Measurements from ENCODE around the gene RCN2.

The RCN2 gene

DNA sequence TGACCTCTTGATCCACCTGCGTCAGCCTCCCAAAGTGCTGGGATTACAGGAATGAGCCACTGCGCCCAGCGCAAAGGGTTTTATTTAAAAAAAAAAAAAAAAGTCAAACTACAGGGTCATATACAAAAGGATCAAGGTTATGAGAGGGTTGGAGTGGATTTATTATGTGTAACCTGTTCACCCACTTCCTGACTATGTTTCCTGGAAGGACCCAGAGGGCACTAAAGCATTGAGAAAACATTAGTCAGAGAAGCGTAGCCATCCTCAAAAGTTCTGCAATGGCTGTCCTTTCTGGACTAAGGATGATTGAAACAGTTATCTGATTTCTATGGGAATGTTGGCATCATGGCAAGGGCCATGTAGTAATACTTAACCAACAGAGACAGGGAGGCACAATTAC, 19.1 kb upstream of the RCN2 start:
- H3K9me3 Mint-ChIP-seq = peaks cover 4% of the 10 kb centered on the region
- H3K4me1 Mint-ChIP-seq = peaks cover 4% of the 10 kb centered on the region
- H3K36me3 Mint-ChIP-seq (ENCODE audit: low read depth) = no peaks in the 10 kb centered on the region
- H3K4me3 Mint-ChIP-seq = no peak overlapping the region
- TF ChIP-seq, protein P1, sequence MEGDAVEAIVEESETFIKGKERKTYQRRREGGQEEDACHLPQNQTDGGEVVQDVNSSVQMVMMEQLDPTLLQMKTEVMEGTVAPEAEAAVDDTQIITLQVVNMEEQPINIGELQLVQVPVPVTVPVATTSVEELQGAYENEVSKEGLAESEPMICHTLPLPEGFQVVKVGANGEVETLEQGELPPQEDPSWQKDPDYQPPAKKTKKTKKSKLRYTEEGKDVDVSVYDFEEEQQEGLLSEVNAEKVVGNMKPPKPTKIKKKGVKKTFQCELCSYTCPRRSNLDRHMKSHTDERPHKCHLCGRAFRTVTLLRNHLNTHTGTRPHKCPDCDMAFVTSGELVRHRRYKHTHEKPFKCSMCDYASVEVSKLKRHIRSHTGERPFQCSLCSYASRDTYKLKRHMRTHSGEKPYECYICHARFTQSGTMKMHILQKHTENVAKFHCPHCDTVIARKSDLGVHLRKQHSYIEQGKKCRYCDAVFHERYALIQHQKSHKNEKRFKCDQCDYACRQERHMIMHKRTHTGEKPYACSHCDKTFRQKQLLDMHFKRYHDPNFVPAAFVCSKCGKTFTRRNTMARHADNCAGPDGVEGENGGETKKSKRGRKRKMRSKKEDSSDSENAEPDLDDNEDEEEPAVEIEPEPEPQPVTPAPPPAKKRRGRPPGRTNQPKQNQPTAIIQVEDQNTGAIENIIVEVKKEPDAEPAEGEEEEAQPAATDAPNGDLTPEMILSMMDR (IDR thresholded peaks at IDR 0.05) = no peak
- DNase-seq = no peak
- peaks cover 24% of the 10 kb centered on the region for H3K27me3 Mint-ChIP-seq (ENCODE audit: low read depth, poor library complexity)
- no peak overlapping the region for H3K27ac Mint-ChIP-seq

DNA sequence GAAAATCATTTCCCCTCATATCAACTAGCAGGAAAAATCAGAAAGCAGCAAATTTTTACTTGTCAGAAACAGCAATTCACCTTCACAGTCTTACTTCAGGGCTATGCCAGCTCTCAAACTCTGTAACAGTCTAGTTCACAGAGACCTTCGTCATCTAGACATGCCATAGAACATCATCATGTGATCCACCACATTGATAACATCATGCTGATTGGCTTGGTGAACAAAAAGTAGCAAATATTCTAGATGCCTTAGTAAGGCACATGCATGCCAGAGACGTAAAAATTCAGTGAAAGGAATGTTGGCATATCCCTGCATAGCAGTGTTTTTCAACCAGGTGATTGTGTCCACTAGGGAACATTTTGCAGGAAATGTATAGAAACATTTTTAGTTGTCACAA, 17.8 kb upstream of the RCN2 start:
- DNase-seq = no peak
- H3K36me3 Mint-ChIP-seq (ENCODE audit: low read depth) = no peaks in the 10 kb centered on the region
- H3K4me3 Mint-ChIP-seq = no peak overlapping the region
- no peak overlapping the region for H3K27ac Mint-ChIP-seq
- TF ChIP-seq, protein P1 (IDR thresholded peaks at IDR 0.05) = no peak
- no peaks in the 10 kb centered on the region for H3K4me1 Mint-ChIP-seq
- no peaks in the 10 kb centered on the region for H3K9me3 Mint-ChIP-seq
- peaks cover 24% of the 10 kb centered on the region for H3K27me3 Mint-ChIP-seq (ENCODE audit: low read depth, poor library complexity)

DNA sequence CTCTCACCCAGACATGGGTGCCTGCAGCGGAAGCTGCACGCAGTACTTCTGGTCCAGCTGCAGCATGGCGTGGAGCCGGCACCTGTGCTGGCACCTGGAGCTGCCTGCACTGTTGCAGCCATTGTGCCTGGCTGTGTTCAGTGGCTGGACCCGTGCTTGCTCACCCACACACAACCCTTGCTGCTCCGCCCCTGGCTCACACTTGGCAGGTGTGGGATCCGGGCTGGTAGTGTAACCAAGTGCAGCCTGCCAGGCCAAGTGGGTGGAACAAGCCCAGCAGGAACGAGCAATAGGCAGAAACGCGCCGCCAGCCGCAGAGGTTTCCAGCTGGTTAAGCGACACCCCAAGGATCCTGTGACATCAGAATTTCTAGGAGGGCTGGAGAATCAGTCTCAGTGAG, 15.2 kb upstream of the RCN2 start:
- Mint-ChIP-seq H3K27me3 (ENCODE audit: low read depth, poor library complexity) (peaks cover 21% of the 10 kb centered on the region), H3K27ac (no peak overlapping the region), H3K36me3 (ENCODE audit: low read depth) (no peaks in the 10 kb centered on the region), H3K4me3 (no peak overlapping the region), H3K9me3 (no peaks in the 10 kb centered on the region), H3K4me1 (no peaks in the 10 kb centered on the region)
- DNase-seq = no peak
- TF ChIP-seq, protein P1 (IDR thresholded peaks at IDR 0.05) = no peak

DNA sequence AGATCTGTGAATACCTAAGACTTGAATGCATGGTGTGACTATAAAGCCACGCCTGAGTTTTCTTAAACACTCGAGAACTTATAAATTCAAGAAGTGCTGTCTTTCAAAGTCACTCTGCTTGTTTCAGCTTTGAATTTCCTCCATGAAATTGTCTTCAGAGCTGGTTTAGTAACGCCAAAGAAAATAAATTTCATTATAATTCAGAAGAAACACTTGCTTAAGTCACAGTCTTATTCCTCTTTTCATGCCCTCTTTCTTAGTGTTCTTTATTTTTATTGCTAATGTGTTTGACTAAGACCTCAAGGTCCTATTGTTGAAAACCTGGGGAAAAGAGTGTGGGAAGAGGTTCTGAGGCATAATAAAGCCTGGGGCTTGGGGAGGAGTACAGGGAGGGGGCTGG, 3.3 kb upstream of the RCN2 start:
- Mint-ChIP-seq H3K4me1 (peaks cover 44% of the 10 kb centered on the region), H3K9me3 (no peaks in the 10 kb centered on the region), H3K27me3 (ENCODE audit: low read depth, poor library complexity) (peaks cover 3% of the 10 kb centered on the region), H3K4me3 (no peak overlapping the region), H3K36me3 (ENCODE audit: low read depth) (peaks cover 4% of the 10 kb centered on the region), H3K27ac (no peak overlapping the region)
- TF ChIP-seq, protein P1 (IDR thresholded peaks at IDR 0.05) = no peak
- no peak for DNase-seq

DNA sequence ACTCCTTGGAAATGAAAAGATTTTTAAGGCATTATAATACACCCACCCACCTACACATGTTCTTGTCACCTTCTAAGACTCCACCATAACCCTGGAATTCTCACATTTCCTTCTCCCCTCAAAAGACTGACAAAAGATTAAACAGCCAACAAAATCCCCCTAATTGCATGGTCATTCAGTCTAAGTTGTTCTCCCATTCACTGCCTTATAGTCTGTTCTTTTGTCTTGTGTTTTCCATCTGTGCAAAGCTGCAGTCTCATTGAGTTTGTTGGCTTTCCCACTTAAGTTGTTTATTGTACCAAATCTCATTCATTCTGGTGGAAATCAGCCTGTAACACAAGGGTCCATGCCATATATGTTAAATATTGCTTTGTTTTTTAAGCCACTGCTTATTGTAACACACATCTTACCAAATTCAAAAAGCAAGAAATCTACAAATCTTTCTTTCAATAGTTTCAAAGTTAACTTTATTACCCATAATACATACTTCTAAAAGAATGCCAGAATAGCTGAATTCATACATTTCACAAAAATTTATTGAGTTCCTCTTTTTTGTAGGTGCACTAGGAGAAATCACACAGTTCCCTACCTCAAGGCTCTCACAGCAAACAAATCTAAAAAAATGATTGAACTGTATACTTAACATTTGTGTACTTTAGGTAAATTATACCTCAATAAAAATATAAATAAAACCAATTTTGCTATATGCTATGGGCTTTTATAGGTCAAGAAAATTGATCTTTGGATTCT, 2.4 kb upstream of the RCN2 start:
- peaks cover 3% of the 10 kb centered on the region for H3K27me3 Mint-ChIP-seq (ENCODE audit: low read depth, poor library complexity)
- no peak overlapping the region for H3K27ac Mint-ChIP-seq
- peaks cover 52% of the 10 kb centered on the region for H3K4me1 Mint-ChIP-seq
- H3K36me3 Mint-ChIP-seq (ENCODE audit: low read depth) = peaks cover 14% of the 10 kb centered on the region
- H3K4me3 Mint-ChIP-seq = no peak overlapping the region
- no peak for DNase-seq
- TF ChIP-seq, protein P1 (IDR thresholded peaks at IDR 0.05) = no peak
- no peaks in the 10 kb centered on the region for H3K9me3 Mint-ChIP-seq

DNA sequence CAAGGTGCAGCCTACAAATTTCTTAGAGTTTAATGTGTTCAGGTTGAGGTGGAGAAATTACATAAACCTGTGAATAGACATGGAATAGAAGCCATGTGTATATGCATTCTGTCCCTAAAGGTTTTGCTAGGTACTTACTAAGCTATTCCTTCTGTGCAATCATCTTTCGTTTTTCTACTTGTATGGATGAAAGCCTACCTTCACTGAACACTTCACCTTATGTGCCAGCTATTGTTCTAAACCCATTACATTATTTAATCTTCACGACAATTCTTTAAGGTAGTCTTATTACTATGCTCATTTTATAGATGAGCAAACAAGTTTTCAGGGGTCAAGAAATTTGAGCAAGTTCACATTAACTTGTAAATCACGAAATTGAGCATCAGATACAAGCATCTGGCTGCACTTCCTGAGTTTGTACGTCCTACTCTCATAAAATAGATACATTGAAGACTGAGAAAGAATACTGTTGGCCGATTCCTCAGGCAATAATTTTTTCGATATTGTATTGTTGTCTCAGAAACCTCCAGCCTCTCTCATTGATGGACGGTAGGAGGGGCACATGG, 635 bp upstream of the RCN2 start:
- peaks cover 3% of the 10 kb centered on the region for H3K27me3 Mint-ChIP-seq (ENCODE audit: low read depth, poor library complexity)
- TF ChIP-seq, protein P1 (IDR thresholded peaks at IDR 0.05) = no peak
- H3K36me3 Mint-ChIP-seq (ENCODE audit: low read depth) = peaks cover 30% of the 10 kb centered on the region
- peaks cover 68% of the 10 kb centered on the region for H3K4me1 Mint-ChIP-seq
- H3K4me3 Mint-ChIP-seq = peak overlapping the region; percentile 95
- DNase-seq = no peak
- peak overlapping the region; percentile 49 for H3K27ac Mint-ChIP-seq
- no peaks in the 10 kb centered on the region for H3K9me3 Mint-ChIP-seq

Measured in nephron progenitor cell (in vitro differentiated cells).